Mesothelial cell of epicardium (in vitro differentiated cells): Measurements from ENCODE around the gene TOR1AIP2. TPM values are rescaled to one million over a fixed set of nuclear protein-coding genes. Genes with fewer than 3 reads are reported as not detected.
"Not testable (repeated sequence)": the region's sequence is repeated elsewhere in the genome, so short reads cannot be mapped to it uniquely, and the experiment has no call there.

Experiments
- DNase-seq, 2 experiments: peaks; one replicate each; pipeline ENCODE4 v3.0.0; 2021; ENCODE audit warnings: low spot score in 2 of 2; ENCODE audit not compliant: unreplicated experiment in 2 of 2
- H3K27ac Mint-ChIP-seq: 2 replicates; pipeline ENCODE4 v1.8.0; 2021; ENCODE audit warnings: mixed read lengths
- H3K27me3 Mint-ChIP-seq: 2 replicates; pipeline ENCODE4 v1.8.0; 2021; ENCODE audit warnings: low read depth, mixed read lengths
- H3K36me3 Mint-ChIP-seq: 2 replicates; pipeline ENCODE4 v1.8.0; 2021; ENCODE audit warnings: mixed read lengths
- H3K4me1 Mint-ChIP-seq: 2 replicates; pipeline ENCODE4 v1.8.0; 2021; ENCODE audit warnings: mixed read lengths
- H3K4me3 Mint-ChIP-seq: 2 replicates; pipeline ENCODE4 v1.8.0; 2021; ENCODE audit warnings: mild to moderate bottlenecking, moderate library complexity, mixed read lengths
- H3K9me3 Mint-ChIP-seq: 2 replicates; pipeline ENCODE4 v1.8.0; 2021; ENCODE audit warnings: mixed read lengths
- total RNA-seq: library from RNA; stranded (reverse); gene quantifications from 3 replicates; pipeline ENCODE4 v1.2.1, GENCODE V29; 2021
- TF ChIP-seq, protein P1 (sequence below): fragments of 200-600 bp; sonication (generic); IDR thresholded peaks from one replicate; pipeline ENCODE4 v1.5.0; 2021; ENCODE audit warnings: antibody characterized with exemption; ENCODE audit not compliant: unreplicated experiment

Gene TOR1AIP2
- total RNA-seq, 1 donor from 2014 or later: 85.5 TPM

DNA sequence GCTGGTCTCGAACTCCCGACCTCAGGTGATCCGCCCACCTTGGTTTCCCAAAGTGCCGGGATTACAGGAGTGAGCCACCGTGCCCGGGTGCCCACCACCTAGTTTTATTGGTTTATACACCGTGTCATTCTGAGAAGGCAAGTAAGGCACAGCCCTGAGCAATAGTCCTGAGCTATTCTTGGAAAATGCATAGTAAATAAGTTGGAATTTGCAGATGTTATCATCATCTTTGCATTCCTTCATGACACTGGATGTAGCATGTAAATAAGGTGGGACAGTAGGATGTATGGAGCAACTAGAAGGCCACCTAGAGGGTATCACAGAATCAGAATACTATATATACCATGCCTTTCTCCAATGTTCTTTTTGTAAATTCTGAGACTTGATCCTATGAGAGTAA lies 11.0 kb downstream of the TOR1AIP2 start:
- TF ChIP-seq, protein P1, sequence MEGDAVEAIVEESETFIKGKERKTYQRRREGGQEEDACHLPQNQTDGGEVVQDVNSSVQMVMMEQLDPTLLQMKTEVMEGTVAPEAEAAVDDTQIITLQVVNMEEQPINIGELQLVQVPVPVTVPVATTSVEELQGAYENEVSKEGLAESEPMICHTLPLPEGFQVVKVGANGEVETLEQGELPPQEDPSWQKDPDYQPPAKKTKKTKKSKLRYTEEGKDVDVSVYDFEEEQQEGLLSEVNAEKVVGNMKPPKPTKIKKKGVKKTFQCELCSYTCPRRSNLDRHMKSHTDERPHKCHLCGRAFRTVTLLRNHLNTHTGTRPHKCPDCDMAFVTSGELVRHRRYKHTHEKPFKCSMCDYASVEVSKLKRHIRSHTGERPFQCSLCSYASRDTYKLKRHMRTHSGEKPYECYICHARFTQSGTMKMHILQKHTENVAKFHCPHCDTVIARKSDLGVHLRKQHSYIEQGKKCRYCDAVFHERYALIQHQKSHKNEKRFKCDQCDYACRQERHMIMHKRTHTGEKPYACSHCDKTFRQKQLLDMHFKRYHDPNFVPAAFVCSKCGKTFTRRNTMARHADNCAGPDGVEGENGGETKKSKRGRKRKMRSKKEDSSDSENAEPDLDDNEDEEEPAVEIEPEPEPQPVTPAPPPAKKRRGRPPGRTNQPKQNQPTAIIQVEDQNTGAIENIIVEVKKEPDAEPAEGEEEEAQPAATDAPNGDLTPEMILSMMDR: no peak
- no peak overlapping the region for H3K4me3 Mint-ChIP-seq
- H3K27ac Mint-ChIP-seq: no peak overlapping the region
- no peaks in the 10 kb centered on the region for H3K9me3 Mint-ChIP-seq
- H3K36me3 Mint-ChIP-seq: peaks cover 36% of the 10 kb centered on the region
- H3K4me1 Mint-ChIP-seq: peaks cover 9% of the 10 kb centered on the region
- no peak for DNase-seq
- H3K27me3 Mint-ChIP-seq: no peaks in the 10 kb centered on the region

DNA sequence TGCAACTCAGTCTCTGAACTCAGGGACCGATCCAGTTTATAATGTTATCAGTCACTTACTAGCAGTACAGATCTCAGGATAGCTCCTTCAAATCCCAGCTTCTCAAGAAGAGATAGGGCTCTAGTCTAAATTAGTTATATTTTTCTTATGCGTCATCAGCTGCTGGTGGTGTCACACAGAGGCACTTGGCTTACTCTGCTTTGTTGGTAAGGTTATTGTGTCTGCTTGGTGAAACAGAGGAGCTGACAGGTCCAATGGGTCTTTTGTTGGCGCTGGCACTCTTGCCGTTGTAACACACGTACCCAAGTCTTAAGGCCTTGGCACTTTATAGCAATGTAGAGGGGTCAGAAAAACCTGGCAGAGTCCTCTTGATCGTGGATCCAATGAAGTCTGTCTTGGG lies 12.2 kb downstream of the TOR1AIP2 start:
- peaks cover 37% of the 10 kb centered on the region for H3K36me3 Mint-ChIP-seq
- TF ChIP-seq, protein P1: no peak

DNA sequence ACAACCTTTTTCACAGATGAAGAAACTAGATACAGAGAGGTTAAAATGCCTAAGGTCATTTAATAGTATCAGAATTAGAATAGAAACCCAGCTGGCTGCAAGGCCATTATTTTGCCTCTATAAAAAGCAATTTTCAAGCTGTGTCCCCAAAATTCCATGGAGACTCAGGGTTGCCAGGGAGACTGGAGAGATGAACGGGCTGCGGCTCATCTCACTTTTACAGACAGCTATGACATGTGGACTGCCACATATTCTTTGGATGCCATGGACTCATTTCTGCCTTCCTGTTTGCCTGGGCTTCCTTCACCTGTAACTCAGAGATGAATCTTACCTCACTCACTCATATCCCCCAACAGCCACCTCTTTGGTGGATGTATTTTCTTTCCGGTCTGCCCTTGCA lies 17.0 kb downstream of the TOR1AIP2 start:
- H3K36me3 Mint-ChIP-seq: peaks cover 49% of the 10 kb centered on the region
- H3K4me1 Mint-ChIP-seq: no peaks in the 10 kb centered on the region
- no peak for DNase-seq
- no peaks in the 10 kb centered on the region for H3K27me3 Mint-ChIP-seq
- no peaks in the 10 kb centered on the region for H3K9me3 Mint-ChIP-seq
- TF ChIP-seq, protein P1: no peak
- H3K4me3 Mint-ChIP-seq: no peak overlapping the region
- H3K27ac Mint-ChIP-seq: no peak overlapping the region

More for the DNA sequence above, 12.2 kb downstream of the TOR1AIP2 start:
- H3K4me3 Mint-ChIP-seq: no peak overlapping the region
- no peak overlapping the region for H3K27ac Mint-ChIP-seq
- DNase-seq: no peak
- H3K4me1 Mint-ChIP-seq: peaks cover 6% of the 10 kb centered on the region
- H3K9me3 Mint-ChIP-seq: no peaks in the 10 kb centered on the region
- no peaks in the 10 kb centered on the region for H3K27me3 Mint-ChIP-seq

DNA sequence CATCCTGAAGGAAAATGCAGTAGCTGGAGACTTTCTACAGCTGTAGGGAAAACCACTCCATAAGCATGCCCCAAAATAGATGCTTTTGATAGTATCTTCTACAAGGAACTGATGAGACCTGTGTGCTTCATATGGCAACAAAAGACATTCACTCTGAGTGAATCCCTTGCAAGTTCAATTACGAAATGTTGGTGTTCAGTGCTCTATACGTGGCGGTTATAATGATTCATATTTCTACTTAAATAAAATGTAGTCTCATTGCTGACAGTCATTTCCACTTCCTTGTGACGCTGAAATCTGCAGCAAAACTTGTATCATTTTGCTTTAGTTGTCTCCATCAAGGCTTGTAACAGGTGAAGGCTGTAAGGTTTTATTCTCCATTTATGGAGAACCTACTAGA lies 20.6 kb downstream of the TOR1AIP2 start:
- H3K36me3 Mint-ChIP-seq: peaks cover 27% of the 10 kb centered on the region
- no peak for DNase-seq
- H3K4me1 Mint-ChIP-seq: no peaks in the 10 kb centered on the region

DNA sequence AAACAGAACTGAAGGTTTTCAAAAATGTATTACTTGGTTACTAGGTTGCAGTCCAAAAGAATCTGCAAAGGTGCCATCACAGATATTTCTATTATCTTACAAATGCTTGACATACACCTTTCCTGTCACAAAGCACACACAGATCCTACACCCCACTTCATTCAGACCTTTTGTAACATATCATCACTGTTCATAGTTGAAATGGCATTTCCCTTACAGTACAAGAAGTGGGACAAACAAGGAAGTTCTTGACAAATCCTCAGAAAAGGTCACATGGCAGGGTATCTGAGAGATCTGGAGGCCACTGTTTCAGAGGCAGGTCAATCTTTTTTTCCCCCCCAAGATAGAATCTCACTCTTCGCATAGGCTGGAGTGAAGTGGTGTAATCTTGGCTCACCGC lies 21.3 kb downstream of the TOR1AIP2 start:
- H3K4me1 Mint-ChIP-seq: no peaks in the 10 kb centered on the region
- H3K9me3 Mint-ChIP-seq: no peaks in the 10 kb centered on the region
- peaks cover 26% of the 10 kb centered on the region for H3K36me3 Mint-ChIP-seq

More for the DNA sequence above, 20.6 kb downstream of the TOR1AIP2 start:
- H3K27me3 Mint-ChIP-seq: no peaks in the 10 kb centered on the region
- TF ChIP-seq, protein P1: no peak
- H3K4me3 Mint-ChIP-seq: no peak overlapping the region
- H3K9me3 Mint-ChIP-seq: no peaks in the 10 kb centered on the region
- no peak overlapping the region for H3K27ac Mint-ChIP-seq

DNA sequence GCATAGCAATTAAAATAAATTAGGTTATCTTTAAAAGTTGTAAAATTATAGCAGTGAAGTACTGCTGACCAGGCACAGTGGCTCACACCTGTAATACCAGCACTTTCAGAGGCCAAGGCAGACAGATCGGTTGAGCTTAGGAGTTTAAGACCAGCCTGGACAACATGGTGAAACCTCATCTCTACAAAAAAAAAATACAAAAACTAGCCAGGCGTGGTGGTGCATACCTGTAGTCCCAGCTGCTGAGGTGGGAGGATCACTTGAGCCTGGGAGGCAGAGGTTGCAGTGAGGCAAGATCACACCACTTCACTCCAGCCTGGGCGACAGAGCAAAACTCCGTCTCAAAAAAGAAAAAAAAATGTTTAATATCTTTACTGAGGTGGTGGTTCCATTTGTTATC lies 21.8 kb downstream of the TOR1AIP2 start:
- peaks cover 28% of the 10 kb centered on the region for H3K36me3 Mint-ChIP-seq
- not testable (repeated sequence) for H3K27me3 Mint-ChIP-seq, DNase-seq, H3K4me3 Mint-ChIP-seq, H3K4me1 Mint-ChIP-seq, H3K9me3 Mint-ChIP-seq, H3K27ac Mint-ChIP-seq

More for the DNA sequence above, 21.3 kb downstream of the TOR1AIP2 start:
- no peak for DNase-seq
- TF ChIP-seq, protein P1: no peak
- Mint-ChIP-seq H3K4me3 (no peak overlapping the region), H3K27ac (no peak overlapping the region), H3K27me3 (no peaks in the 10 kb centered on the region)
